ENCODE measurements around the gene CYFIP1. TPM values are rescaled to one million over a fixed set of nuclear protein-coding genes. Genes with fewer than 3 reads are reported as not detected.

CYFIP1 gene
- polyA plus RNA-seq, 1 experiment, result 93.4 TPM

DNA sequence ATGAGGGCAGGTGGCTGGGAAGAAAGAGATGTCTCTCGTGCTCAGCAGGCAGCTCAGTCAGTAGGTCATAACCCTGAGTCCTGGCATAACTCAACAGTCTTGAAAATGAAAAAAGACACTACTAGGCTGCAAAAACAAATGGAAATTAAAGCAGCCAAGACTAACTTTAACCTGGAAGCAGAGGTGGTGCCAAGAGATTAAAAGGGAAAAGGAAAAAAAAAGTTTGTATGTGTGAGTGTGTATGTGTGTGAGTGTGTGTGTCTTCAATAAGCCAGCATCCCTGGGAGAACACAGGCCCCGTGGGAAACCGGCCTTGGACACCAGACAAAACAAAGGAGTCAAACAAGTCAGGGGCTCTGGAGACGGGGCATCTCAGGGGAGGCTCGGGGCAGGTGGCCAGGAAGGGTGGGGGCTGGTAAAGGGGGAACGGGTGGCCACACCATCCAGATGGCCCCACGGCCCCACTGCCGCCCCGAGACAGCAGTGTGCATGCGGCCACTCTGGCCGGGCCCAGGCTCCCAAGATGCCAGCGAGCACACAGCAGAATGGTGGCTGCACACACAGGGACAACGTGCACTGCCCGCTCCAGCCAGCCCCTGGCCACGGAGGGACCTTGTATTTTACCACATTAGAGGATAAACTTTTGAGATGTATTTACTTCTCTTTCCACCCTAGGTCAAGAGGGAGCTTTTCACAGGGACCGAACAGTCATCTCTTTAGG, 23.8 kb downstream of the CYFIP1 start:
- no peak overlapping the region for H3K4me3 ChIP-seq (ENCODE audit: low read depth, low read length)
- H3K36me3 ChIP-seq (ENCODE audit: control insufficient read depth, insufficient read depth, low read length), result no peaks in the 10 kb centered on the region; the same call in 1 of the 2 replicates
- no peak for DNase-seq (ENCODE audit: low read depth)
- H3K27me3 ChIP-seq (ENCODE audit: control insufficient read depth, insufficient read depth, low read length), result no peaks in the 10 kb centered on the region
- TF ChIP-seq, protein P1, sequence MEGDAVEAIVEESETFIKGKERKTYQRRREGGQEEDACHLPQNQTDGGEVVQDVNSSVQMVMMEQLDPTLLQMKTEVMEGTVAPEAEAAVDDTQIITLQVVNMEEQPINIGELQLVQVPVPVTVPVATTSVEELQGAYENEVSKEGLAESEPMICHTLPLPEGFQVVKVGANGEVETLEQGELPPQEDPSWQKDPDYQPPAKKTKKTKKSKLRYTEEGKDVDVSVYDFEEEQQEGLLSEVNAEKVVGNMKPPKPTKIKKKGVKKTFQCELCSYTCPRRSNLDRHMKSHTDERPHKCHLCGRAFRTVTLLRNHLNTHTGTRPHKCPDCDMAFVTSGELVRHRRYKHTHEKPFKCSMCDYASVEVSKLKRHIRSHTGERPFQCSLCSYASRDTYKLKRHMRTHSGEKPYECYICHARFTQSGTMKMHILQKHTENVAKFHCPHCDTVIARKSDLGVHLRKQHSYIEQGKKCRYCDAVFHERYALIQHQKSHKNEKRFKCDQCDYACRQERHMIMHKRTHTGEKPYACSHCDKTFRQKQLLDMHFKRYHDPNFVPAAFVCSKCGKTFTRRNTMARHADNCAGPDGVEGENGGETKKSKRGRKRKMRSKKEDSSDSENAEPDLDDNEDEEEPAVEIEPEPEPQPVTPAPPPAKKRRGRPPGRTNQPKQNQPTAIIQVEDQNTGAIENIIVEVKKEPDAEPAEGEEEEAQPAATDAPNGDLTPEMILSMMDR (IDR thresholded peaks at IDR 0.05; ENCODE audit: insufficient read depth, low read depth, low read length), result no peak
- CTCF ChIA-PET, result no interaction called here
- POLR2A ChIA-PET, result no interaction called here

DNA sequence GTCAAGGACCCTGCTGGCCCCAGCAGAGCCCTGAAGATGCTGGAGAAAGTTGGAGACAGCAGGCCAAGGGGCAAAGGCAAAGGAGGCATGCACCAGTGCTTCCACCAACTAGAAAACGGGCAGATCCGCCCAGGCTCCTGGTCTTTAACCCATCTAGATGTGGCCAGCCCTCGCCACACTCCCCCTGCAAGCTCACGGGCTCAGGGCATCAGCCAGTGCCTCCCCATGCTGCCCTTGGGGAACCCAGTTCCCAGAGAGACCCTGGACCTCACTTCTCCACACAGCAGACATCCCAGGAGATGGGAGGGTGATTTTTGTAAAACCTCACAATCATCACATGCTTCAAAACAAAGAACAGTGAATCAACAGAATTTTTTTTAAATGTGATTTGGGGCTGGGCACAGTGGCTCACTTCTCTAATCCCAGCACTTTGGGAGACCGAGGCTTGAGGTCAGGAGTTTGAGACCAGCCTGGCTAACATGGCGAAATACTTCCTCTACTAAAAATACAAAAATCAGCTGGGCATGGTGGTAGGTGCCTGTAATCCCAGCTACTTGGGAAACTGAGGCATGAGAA, 24.5 kb downstream of the CYFIP1 start:
- Histone ChIP-seq H3K27me3 (ENCODE audit: control insufficient read depth, insufficient read depth, low read length) (no peaks in the 10 kb centered on the region), H3K4me3 (ENCODE audit: low read depth, low read length) (no peak overlapping the region), H3K36me3 (ENCODE audit: control insufficient read depth, insufficient read depth, low read length) (peaks cover 1% of the 10 kb centered on the region)
- TF ChIP-seq, protein P1 (IDR thresholded peaks at IDR 0.05; ENCODE audit: insufficient read depth, low read depth, low read length), result no peak
- POLR2A ChIA-PET, result no interaction called here
- DNase-seq (ENCODE audit: low read depth), result no peak
- CTCF ChIA-PET, result no interaction called here

DNA sequence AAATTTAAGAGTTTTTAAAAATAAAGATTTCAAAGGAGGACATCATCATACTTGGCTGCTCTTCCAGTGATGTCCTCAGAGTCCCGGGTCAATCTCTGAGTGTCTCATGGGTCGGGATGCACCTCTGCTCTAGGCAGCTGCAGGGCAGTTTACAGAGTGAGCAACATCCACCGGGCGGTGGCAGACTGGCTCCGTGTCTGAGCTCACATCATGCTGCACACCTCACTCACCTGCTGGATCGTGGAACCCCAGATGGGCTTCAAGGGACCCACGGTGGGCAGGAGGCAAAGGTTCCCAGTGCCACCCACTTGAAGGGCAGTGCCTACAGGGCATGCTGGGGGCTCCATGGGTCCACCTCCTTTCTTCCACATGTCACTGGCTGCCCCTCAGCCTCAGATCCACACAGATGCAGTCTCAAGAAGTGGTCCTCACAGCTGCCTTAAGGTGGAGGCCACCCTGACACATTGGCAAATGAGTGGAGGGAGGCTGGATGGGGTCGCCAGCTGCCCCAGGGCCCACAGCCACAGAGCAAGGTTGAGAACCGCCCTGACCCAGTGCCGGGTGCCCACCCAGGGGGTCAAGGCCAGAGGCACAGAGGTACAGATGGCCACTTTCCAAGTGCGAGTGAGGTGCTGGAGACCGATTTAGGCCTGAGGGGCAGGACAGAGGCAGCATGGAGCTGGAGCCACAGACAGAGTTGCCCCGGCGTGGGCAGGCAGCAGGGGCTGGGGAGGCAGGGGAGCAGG, 25.2 kb downstream of the CYFIP1 start:
- DNase-seq (ENCODE audit: low read depth), result no peak
- CTCF ChIA-PET, result no interaction called here
- peaks cover 1% of the 10 kb centered on the region for H3K36me3 ChIP-seq (ENCODE audit: control insufficient read depth, insufficient read depth, low read length)
- POLR2A ChIA-PET, result no interaction called here
- H3K4me3 ChIP-seq (ENCODE audit: low read depth, low read length), result no peak overlapping the region
- H3K27me3 ChIP-seq (ENCODE audit: control insufficient read depth, insufficient read depth, low read length), result no peaks in the 10 kb centered on the region
- TF ChIP-seq, protein P1 (IDR thresholded peaks at IDR 0.05; ENCODE audit: insufficient read depth, low read depth, low read length), result no peak

DNA sequence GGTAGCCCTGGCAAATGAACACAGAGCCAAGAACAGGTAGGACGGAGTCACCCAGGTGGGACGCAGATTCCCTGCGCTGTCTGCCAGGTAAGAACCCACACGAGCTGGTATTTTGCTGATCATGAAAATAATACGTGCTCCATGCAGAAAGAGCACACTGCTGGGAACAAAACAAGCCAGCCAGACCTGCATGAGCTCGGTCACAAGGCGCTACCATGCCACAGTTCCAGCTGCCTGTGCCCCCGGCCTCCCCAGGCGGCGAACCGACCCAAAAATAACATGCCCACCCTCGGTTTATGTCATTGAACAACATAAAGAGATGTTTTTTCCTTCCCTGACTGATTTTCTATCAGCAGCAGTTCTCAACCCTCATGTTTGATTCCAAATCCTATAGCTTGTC, 25.8 kb downstream of the CYFIP1 start:
- no peak overlapping the region for H3K4me3 ChIP-seq (ENCODE audit: low read depth, low read length)
- ChIA-PET POLR2A (no interaction called here), CTCF (interaction anchor here (0.9 kb wide), 1 partner anchor 9 kb away, joined by 3 read pairs; no protein-coding TSS in a partner anchor)
- H3K36me3 ChIP-seq (ENCODE audit: control insufficient read depth, insufficient read depth, low read length), result peaks cover 1% of the 10 kb centered on the region; the same call in 1 of the 2 replicates
- H3K27me3 ChIP-seq (ENCODE audit: control insufficient read depth, insufficient read depth, low read length), result no peaks in the 10 kb centered on the region
- no peak for DNase-seq (ENCODE audit: low read depth)
- TF ChIP-seq, protein P1 (IDR thresholded peaks at IDR 0.05; ENCODE audit: insufficient read depth, low read depth, low read length), result no peak
